T-helper 1 cell treated with Interleukin-12 subunit alpha and Interleukin-12 subunit beta and Interleukin-4 antibody, amounts not matched to agents 30 ng/mL and 1 ng/mL, for 36 hours (primary cell): ENCODE results near the gene SPRED2. TPM values are rescaled to one million over a fixed set of nuclear protein-coding genes. Genes with fewer than 3 reads are reported as not detected.

Source experiments
- total RNA-seq: library from RNA; stranded (reverse); gene quantifications from 2 replicates; pipeline ENCODE4 v1.2.3, GENCODE V29; 2022

The SPRED2 gene
- total RNA-seq, 1 donor from 2014 or later, result 6.0 TPM

Other genes starting within 250 kb of the SPRED2 start
- gene ACTR2, start 204.8 kb downstream of the SPRED2 start, total RNA-seq, result 430 and 436 TPM in 2 replicates